Measurements from ENCODE around the gene ANAPC10.
"Not testable (repeated sequence)": the region's sequence is repeated elsewhere in the genome, so short reads cannot be mapped to it uniquely, and the experiment has no call there.

Gene ANAPC10, protein sequence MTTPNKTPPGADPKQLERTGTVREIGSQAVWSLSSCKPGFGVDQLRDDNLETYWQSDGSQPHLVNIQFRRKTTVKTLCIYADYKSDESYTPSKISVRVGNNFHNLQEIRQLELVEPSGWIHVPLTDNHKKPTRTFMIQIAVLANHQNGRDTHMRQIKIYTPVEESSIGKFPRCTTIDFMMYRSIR

DNA sequence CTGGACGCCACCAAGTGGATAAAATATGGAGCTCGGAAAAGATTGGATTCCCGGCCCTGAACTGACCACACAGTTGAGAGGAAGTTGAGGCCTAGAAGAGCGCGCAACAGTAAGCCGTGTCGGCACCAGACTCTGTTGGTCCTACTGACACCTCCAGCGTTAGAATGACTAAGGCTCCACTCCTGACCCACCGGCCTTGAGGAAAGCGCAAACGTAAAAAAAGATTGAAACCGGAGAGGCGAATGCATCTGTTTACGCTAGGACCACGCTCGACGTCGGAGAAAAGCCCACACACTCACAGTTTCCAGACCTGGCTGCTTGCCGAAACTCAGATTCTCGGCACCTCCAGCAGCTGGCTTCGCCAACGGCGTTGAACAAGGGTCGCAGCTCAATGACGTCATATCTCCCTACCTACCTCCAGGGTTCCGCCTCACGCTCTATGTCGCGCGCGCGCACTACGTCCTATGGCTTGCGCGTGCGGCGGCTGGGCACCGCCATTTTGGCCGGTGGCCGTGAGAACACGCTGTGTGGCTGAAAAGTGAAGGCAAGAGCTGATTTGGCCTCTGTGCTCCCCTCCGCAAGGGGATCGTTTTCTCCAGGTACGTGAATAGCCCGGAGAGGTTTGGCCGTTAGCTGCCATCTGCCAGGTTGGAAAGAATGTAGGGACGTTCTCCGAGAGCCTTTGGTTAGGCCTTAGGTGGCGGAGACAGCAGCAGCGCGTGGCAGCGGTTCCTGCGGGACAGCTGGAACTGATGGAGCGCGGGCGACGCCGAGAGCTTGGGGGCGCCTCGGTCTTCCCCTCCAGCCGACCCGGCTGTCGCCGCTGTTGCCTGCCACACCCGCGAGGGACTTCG, at the start of gene ANAPC10, which contains the start of gene ABCE1:
TSS of gene ANAPC10 (minus strand) at position 376 of the 854 bp plus-strand sequence. CDS start 2,097 bp downstream, outside the sequence.
TSS of gene ABCE1 (plus strand) at position 491 of the 854 bp plus-strand sequence. CDS start 6,102 bp downstream, outside the sequence.
- in situ Hi-C loops (cut with HindIII; ENCODE audit: low sequenced_read_pairs), result no loop called here

- in situ Hi-C loops (cut with HindIII; ENCODE audit: low sequenced_read_pairs), result not testable (repeated sequence)
Observed at GRCh38 chr4:145136219-145136618, 38.2 kb upstream of the ANAPC10 start.

DNA sequence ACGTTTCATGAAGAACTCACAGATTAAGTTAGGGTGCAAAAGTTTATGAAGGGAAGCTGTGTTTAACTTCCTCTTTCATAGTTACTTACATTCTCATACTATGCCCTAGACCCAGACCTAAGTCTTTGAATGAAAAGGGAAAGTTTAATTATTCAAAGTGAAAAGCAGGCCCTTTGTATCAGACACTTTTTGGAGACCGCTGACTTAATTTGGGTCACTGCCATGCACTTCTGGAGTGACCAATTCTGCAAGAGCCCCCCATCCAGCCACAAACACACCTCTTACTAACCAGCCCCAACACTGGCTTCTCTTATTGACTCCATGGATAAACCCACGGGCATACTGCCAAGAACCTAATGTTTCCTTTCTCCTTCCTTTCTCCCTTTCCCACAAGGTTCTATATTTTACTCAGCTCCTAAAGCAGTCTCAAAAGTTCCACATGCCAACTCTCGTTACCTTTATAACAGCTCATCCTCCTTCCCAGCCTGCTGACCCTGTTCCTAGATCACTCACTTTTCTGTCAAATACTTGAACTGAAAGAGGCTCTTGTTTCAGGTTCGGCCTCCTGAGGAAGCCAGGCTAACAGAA, 34.6 kb upstream of the ANAPC10 start:
- in situ Hi-C loops (cut with HindIII; ENCODE audit: low sequenced_read_pairs), result no loop called here

DNA sequence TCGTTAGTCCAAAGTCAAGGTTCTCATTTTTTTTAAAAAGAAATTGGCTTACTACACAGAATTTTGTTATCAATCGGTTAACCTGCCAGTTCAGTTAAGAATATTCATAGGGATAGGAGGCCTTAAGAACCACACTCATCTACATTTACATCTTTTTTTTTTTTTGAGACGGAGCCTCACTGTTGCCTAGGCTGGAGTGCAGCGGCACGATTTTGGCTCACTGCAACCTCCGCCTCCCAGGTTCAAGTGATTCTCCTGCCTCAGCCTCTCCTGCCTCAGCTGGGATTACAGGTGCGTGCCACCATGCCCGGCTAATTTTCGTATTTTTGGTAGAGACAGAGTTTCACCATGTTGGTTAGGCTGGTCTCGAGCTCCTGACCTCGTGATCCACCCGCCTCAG, 33.9 kb upstream of the ANAPC10 start:
- in situ Hi-C loops (cut with HindIII; ENCODE audit: low sequenced_read_pairs), result no loop called here

DNA sequence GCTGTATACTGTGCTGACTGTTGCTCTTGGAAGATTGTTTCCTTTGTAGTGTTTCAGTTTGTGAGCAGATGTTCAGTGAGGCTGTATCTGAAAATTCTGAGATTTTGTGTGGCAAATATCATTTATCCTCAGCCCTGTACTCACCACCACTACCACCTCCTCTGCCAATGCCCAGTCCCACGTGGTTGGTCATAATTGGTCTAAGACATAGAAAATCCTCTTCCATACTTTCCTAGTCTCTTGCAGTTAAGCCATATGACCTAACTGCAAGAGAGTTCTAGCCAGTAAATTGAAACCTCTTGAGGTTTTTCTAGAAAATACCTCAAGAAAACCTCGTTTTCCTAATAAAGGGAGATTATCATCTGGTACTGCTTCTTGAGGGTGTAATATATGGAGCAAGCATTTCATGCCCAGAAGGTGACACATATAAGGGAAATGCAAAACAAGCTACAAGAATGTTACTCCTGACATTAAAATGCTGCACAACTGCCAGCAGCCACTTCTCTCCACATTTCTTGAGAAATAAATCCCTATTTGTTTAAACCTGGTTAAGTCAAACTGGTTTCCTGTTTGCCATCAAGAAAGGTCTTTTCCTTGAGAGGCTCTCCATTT, 32.9 kb upstream of the ANAPC10 start:
- in situ Hi-C loops (cut with HindIII; ENCODE audit: low sequenced_read_pairs), result no loop called here

GRCh38 chr4:145130130-145130529, 32.1 kb upstream of the ANAPC10 start:
- in situ Hi-C loops (cut with HindIII; ENCODE audit: low sequenced_read_pairs), result no loop called here

- in situ Hi-C loops (cut with HindIII; ENCODE audit: low sequenced_read_pairs), result no loop called here
Observed at GRCh38 chr4:145125396-145125795, 27.4 kb upstream of the ANAPC10 start.

- in situ Hi-C loops (cut with HindIII; ENCODE audit: low sequenced_read_pairs), result no loop called here
Observed at GRCh38 chr4:145108128-145108527, 10.1 kb upstream of the ANAPC10 start.

GRCh38 chr4:145107126-145107525, 9.1 kb upstream of the ANAPC10 start:
- in situ Hi-C loops (cut with HindIII; ENCODE audit: low sequenced_read_pairs), result no loop called here

- in situ Hi-C loops (cut with HindIII; ENCODE audit: low sequenced_read_pairs), result no loop called here
Observed at GRCh38 chr4:145103496-145103895, 5.5 kb upstream of the ANAPC10 start.

GRCh38 chr4:145102619-145103018, 4.6 kb upstream of the ANAPC10 start:
- in situ Hi-C loops (cut with HindIII; ENCODE audit: low sequenced_read_pairs), result no loop called here

DNA sequence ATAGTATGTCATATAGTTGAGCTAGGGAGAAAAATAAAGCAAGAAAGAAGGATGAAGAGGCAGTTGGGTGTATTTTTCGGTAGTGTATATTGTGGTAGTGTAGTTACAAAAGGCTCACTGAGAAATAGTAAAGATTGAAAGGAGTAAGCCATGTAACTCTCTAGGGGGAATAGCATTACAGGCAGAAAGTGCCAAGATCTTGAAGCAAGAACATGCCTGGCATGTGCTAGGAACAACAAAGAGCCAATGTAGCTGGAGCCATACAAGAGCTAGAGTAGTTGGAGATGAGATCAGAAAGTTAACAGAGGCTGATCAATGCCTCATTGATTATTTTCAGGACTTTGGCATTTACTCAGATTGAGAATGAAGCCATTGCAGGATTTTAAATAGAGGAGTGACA, 3.1 kb upstream of the ANAPC10 start:
- in situ Hi-C loops (cut with HindIII; ENCODE audit: low sequenced_read_pairs), result no loop called here

DNA sequence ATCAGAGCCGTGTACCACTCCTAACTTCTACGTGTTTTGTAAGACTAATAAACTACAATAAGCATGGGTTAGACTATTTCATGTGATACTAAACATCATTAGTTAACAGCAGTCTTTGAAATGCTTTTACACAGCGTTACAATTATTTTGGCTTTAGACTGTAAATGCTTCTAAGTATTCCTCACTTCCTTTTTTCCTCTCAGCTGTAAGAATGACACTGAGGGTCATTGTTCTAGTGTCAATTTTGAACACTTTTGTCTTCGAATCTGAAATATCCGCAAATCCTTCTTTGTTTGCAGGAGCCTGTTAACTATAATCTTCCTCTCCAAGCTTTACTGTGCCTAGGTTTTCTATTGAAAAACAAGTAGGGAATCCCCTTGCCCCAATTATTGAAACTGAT, 1.7 kb upstream of the ANAPC10 start:
- in situ Hi-C loops (cut with HindIII; ENCODE audit: low sequenced_read_pairs), result no loop called here

DNA sequence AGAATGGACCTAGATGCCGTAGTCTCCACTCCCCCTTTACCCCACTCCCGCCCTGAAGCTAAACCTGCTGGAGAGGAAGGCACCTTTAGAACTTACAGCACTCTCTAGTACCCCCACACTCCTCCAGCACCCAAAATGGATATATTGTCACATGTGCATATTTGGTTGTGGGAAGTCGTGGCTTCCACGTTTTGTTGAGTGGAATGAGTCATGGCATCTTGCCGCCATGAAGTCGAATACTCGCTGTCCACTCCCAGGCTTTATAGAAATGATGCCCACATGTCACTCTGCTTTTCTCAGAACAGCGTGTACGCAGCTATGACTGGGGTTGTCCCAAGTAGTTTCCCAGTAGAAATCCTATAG, 660 bp upstream of the ANAPC10 start:
- in situ Hi-C loops (cut with HindIII; ENCODE audit: low sequenced_read_pairs), result no loop called here

GRCh38 chr4:145097331-145097820, 620 bp downstream of the ANAPC10 start:
- in situ Hi-C loops (cut with HindIII; ENCODE audit: low sequenced_read_pairs), result no loop called here

GRCh38 chr4:145093638-145094037, 4.4 kb downstream of the ANAPC10 start:
- in situ Hi-C loops (cut with HindIII; ENCODE audit: low sequenced_read_pairs), result no loop called here

GRCh38 chr4:145090380-145090779, 7.6 kb downstream of the ANAPC10 start:
- in situ Hi-C loops (cut with HindIII; ENCODE audit: low sequenced_read_pairs), result no loop called here

GRCh38 chr4:145083891-145084605, 13.9 kb downstream of the ANAPC10 start:
- in situ Hi-C loops (cut with HindIII; ENCODE audit: low sequenced_read_pairs), result no loop called here

- in situ Hi-C loops (cut with HindIII; ENCODE audit: low sequenced_read_pairs), result no loop called here
Observed at GRCh38 chr4:145081756-145082155, 16.2 kb downstream of the ANAPC10 start.

DNA sequence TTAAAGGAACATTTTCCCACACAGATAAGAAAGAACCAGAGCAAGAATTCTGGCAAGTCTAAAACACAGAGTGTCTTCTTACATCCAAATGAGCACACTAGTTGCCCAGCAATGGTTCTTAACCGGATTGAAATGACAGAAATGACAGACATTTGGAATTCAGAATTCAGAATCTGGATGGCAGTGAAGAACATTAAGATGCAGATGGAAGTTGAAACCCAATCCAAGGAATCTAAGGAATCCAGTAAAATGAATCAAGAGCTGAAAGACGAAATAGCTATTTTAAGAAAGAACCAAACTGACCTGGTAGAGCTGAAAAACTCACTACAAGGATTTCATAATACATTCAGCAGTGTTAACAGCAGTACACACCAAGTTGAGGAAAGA, 21.5 kb downstream of the ANAPC10 start:
- in situ Hi-C loops (cut with HindIII; ENCODE audit: low sequenced_read_pairs), result no loop called here
